Gastroesophageal sphincter (tissue), 4 donors: ENCODE results near the gene GRB14. TPM values are rescaled to one million over a fixed set of nuclear protein-coding genes. Genes with fewer than 3 reads are reported as not detected.

ENCODE experiments used
- ATAC-seq: fragments of 150-250 bp; one replicate; pipeline ENCODE4 v1.9.1; 2016; ENCODE audit warnings: mild to moderate bottlenecking, moderate library complexity
- H3K27ac ChIP-seq, 4 donors: fragments of 200-600 bp; sonication (generic) in 3 of 4; 1 replicate in 3 of 4; 2 replicates in 1 of 4; pipeline ENCODE4 v1.5.1; 2016 to 2019
- H3K27me3 ChIP-seq: fragments of 200-600 bp; sonication (generic); one replicate; pipeline ENCODE4 v1.5.1; 2019
- H3K36me3 ChIP-seq, 2 donors: fragments of 200-600 bp; sonication (generic); one replicate each; pipeline ENCODE4 v1.5.1; 2019; ENCODE audit warnings: control low read depth in 1 of 2
- H3K4me1 ChIP-seq, 3 donors: fragments of 200-600 bp; sonication (generic); 1 replicate in 2 of 3; 2 replicates in 1 of 3; pipeline ENCODE4 v1.5.1; 2016 to 2019; ENCODE audit warnings: control low read depth in 2 of 3
- H3K4me3 ChIP-seq, 2 donors: fragments of 200-600 bp; sonication (generic); one replicate each; pipeline ENCODE4 v1.5.1; 2019; ENCODE audit warnings: mild to moderate bottlenecking in 1 of 2, moderate library complexity in 1 of 2
- H3K9me3 ChIP-seq, 3 donors: fragments of 200-600 bp; sonication (generic); one replicate each; pipeline ENCODE4 v1.5.1; 2017 to 2019; ENCODE audit warnings: control low read depth in 2 of 3
- EP300 ChIP-seq: sonication (generic); formaldehyde crosslinking; IDR thresholded peaks from one replicate; pipeline ENCODE4 v1.6.1; 2017; ENCODE audit warnings: antibody characterized with exemption, mild to moderate bottlenecking
- POLR2A ChIP-seq, 2 donors: fragments of 450-650 bp; IDR thresholded peaks; one replicate each; pipeline ENCODE4 v1.6.1; 2017; ENCODE audit warnings: antibody characterized with exemption in 2 of 2, mild to moderate bottlenecking in 2 of 2, moderate library complexity in 1 of 2
- POLR2AphosphoS5 ChIP-seq: sonication (generic); formaldehyde crosslinking; IDR thresholded peaks from one replicate; pipeline ENCODE4 v1.6.1; 2017; ENCODE audit warnings: antibody characterized with exemption
- WGBS, 2 donors: methylation state at CpG; one replicate each; pipeline ENCODE4 v1.1.5; 2018; ENCODE audit warnings: low coverage in 1 of 2; 5-methylcytosine and 5-hydroxymethylcytosine counted together
- total RNA-seq, 4 donors: library from RNA; depleted of rRNA; stranded (reverse); fragments of >200 nt; gene quantifications; one replicate each; pipeline ENCODE4 v1.1.0, GENCODE V29; 2016
- TF ChIP-seq, protein P1 (sequence below), 4 experiments: fragments of 200-600 bp in 2 of 4; fragments of 450-650 bp in 2 of 4; sonication (generic) in 1 of 4; IDR thresholded peaks; one replicate each; pipeline ENCODE4 v1.5.1; 2017 to 2019; ENCODE audit warnings: antibody characterized with exemption in 4 of 4, mild to moderate bottlenecking in 2 of 4, moderate library complexity in 2 of 4

The GRB14 gene
- total RNA-seq, 4 donors from 2014 or later: 0.94 to 5.3 (median 2.4) TPM

DNA sequence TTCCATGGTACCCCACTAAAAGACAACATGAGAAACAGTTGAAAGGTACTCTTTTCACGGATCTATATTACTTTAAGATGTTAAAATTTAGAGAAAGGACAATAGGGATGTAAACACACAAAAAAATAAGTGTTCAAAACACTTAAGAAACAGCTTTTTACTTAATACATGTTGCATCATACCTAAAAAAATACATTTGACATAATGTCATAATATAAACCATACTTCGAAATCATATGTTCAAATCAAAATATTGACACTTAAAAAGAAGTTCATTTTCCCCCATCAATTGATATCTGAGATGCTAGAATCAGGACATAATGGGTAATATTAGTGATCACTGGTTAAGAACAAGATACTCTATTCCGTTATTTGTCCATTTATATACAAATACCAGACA, 124.9 kb downstream of the GRB14 start:
- Histone ChIP-seq H3K36me3 (no peaks in the 10 kb centered on the region), H3K4me3 (no peak overlapping the region), H3K9me3 (no peaks in the 10 kb centered on the region), H3K27me3 (no peaks in the 10 kb centered on the region), H3K4me1 (no peaks in the 10 kb centered on the region), H3K27ac (no peak overlapping the region)
- WGBS, 2 donors: 67 to 71% methylated on average over 3 of the region's 3 CpGs
- TF ChIP-seq POLR2A (IDR thresholded peaks at IDR 0.05): no peak
- no peak for TF ChIP-seq POLR2AphosphoS5
- TF ChIP-seq, protein P1, sequence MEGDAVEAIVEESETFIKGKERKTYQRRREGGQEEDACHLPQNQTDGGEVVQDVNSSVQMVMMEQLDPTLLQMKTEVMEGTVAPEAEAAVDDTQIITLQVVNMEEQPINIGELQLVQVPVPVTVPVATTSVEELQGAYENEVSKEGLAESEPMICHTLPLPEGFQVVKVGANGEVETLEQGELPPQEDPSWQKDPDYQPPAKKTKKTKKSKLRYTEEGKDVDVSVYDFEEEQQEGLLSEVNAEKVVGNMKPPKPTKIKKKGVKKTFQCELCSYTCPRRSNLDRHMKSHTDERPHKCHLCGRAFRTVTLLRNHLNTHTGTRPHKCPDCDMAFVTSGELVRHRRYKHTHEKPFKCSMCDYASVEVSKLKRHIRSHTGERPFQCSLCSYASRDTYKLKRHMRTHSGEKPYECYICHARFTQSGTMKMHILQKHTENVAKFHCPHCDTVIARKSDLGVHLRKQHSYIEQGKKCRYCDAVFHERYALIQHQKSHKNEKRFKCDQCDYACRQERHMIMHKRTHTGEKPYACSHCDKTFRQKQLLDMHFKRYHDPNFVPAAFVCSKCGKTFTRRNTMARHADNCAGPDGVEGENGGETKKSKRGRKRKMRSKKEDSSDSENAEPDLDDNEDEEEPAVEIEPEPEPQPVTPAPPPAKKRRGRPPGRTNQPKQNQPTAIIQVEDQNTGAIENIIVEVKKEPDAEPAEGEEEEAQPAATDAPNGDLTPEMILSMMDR (IDR thresholded peaks at IDR 0.05): no peak
- no peak for TF ChIP-seq EP300
- no peak for ATAC-seq

GRCh38 chr2:164495491-164496223, 125.6 kb downstream of the GRB14 start:
- H3K4me1 ChIP-seq: no peaks in the 10 kb centered on the region
- no peak for ATAC-seq
- 28 to 46% methylated on average over 6 of the region's 6 CpGs for WGBS, 2 donors
- no peaks in the 10 kb centered on the region for H3K36me3 ChIP-seq
- no peak for TF ChIP-seq EP300
- TF ChIP-seq, protein P1 (IDR thresholded peaks at IDR 0.05): peak in 2 of 4 experiments; percentile 16 to 46
- no peak overlapping the region for H3K4me3 ChIP-seq
- H3K27ac ChIP-seq: no peak overlapping the region
- no peaks in the 10 kb centered on the region for H3K9me3 ChIP-seq
- H3K27me3 ChIP-seq: no peaks in the 10 kb centered on the region

DNA sequence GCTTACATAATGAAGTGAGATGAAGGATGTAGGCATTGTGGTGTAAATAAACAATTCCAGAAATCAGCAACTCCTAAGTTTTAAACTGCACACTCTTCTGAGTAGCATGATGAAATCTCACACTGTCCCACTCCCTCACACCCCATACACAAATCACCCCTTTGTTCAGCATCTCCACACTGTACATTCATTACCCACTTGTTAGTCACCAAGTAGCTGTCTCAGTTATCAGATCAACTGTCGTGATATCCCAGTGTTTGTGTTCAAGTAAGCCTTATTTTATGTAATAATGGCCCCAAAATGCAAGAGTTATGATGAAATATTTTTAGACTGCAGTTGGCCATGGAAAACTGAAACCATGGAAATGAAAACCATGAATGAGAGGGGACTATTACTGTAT, 135.7 kb downstream of the GRB14 start:
- WGBS, 2 donors: 46 to 50% methylated on average over 1 of the region's 1 CpG
- Histone ChIP-seq H3K9me3 (no peaks in the 10 kb centered on the region), H3K36me3 (no peaks in the 10 kb centered on the region), H3K27ac (no peak overlapping the region), H3K4me1 (no peaks in the 10 kb centered on the region), H3K27me3 (no peaks in the 10 kb centered on the region), H3K4me3 (no peak overlapping the region)
- TF ChIP-seq, protein P1 (IDR thresholded peaks at IDR 0.05): no peak
- TF ChIP-seq POLR2A (IDR thresholded peaks at IDR 0.05) (no peak), EP300 (no peak), POLR2AphosphoS5 (no peak)
- ATAC-seq: no peak

GRCh38 chr2:164479460-164479859, 141.8 kb downstream of the GRB14 start:
- WGBS, 2 donors: 20 to 24% methylated on average over 2 of the region's 2 CpGs
- H3K9me3 ChIP-seq: no peaks in the 10 kb centered on the region
- TF ChIP-seq POLR2AphosphoS5 (no peak), EP300 (no peak), POLR2A (IDR thresholded peaks at IDR 0.05) (no peak)
- TF ChIP-seq, protein P1 (IDR thresholded peaks at IDR 0.05): peak in 2 of 4 experiments; percentile 35 to 53
- H3K27ac ChIP-seq: no peak overlapping the region
- no peak overlapping the region for H3K4me3 ChIP-seq
- no peaks in the 10 kb centered on the region for H3K27me3 ChIP-seq
- H3K4me1 ChIP-seq: no peaks in the 10 kb centered on the region
- no peaks in the 10 kb centered on the region for H3K36me3 ChIP-seq
- no peak for ATAC-seq

DNA sequence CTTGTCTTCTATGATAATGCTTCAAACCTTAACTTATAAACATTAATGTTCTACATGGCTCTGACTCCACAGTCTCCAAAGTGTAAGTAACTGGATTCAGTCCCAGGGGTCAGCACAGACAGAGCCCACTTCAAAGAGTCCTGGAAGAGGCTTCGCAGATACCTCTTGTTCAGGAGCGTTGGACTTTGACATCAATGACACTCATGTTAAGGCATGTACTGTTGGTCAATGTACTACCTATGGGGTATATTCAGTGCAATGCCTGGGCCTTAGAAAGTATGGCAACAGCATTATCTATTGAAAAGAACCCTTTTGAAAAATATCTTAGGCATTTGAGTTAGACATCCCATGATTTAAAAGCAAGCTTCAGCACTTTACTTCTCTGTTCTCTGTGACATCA, 143.1 kb downstream of the GRB14 start:
- WGBS, 2 donors: 63% methylated on average over 2 of the region's 2 CpGs; no CpG with 5 or more reads in 1 of the 2 donors
- no peaks in the 10 kb centered on the region for H3K4me1 ChIP-seq

More for the DNA sequence above, 143.1 kb downstream of the GRB14 start:
- Histone ChIP-seq H3K4me3 (no peak overlapping the region), H3K27ac (no peak overlapping the region), H3K36me3 (no peaks in the 10 kb centered on the region), H3K27me3 (no peaks in the 10 kb centered on the region), H3K9me3 (no peaks in the 10 kb centered on the region)
- TF ChIP-seq POLR2AphosphoS5 (no peak), POLR2A (IDR thresholded peaks at IDR 0.05) (no peak), EP300 (no peak)
- TF ChIP-seq, protein P1 (IDR thresholded peaks at IDR 0.05): no peak
- no peak for ATAC-seq
